Upper lobe of left lung (tissue), 4 donors: ENCODE results near the gene SFSWAP.

Experiments
- CTCF ChIP-seq, 6 experiments: fragments of 450-650 bp in 4 of 6; fragments of 200-600 bp in 2 of 6; sonication (generic) in 2 of 6; IDR thresholded peaks; one replicate each; pipeline ENCODE4 v1.5.1; 2016 to 2019; ENCODE audit warnings: antibody characterized with exemption in 6 of 6
- EP300 ChIP-seq, 4 donors: sonication (generic); formaldehyde crosslinking; IDR thresholded peaks; one replicate each; pipeline ENCODE4 v1.5.1; 2017; ENCODE audit warnings: antibody characterized with exemption in 4 of 4, control low read depth in 2 of 4
- POLR2AphosphoS5 ChIP-seq, 2 donors: sonication (generic); formaldehyde crosslinking; IDR thresholded peaks; one replicate each; pipeline ENCODE4 v1.5.1; 2017; ENCODE audit warnings: antibody characterized with exemption in 2 of 2

GRCh38 chr12:131829356-131829747 lies 118.5 kb downstream of the SFSWAP start:
- TF ChIP-seq POLR2AphosphoS5 (IDR thresholded peaks at IDR 0.05) (no peak), EP300 (IDR thresholded peaks at IDR 0.05) (no peak), CTCF (IDR thresholded peaks at IDR 0.05) (no peak)
